GM23338 (cell line): ENCODE data around the gene C16orf86. TPM values are rescaled to one million over a fixed set of nuclear protein-coding genes. Genes with fewer than 3 reads are reported as not detected.

Experiments used
- ATAC-seq: fragments of 200-7000 bp; cut with Tn5 transposase; 3 replicates; pipeline ENCODE4 v1.9.1; 2020
- DNase-seq: peaks from one replicate; pipeline ENCODE4 v3.0.0-alpha.2; 2015; ENCODE audit warnings: low spot score
- H2AFZ ChIP-seq: fragments of 200-600 bp; sonication (generic); 2 replicates; pipeline ENCODE4 v1.8.0; 2016; ENCODE audit warnings: antibody characterized with exemption, mild to moderate bottlenecking, moderate library complexity
- H3F3A ChIP-seq: fragments of 200-600 bp; sonication (generic); replicated peaks from 2 replicates; pipeline ENCODE4 v1.8.0; 2017; ENCODE audit warnings: antibody characterized with exemption, mixed run types, low read depth
- H3K27ac ChIP-seq: fragments of 200-600 bp; sonication (generic); 2 replicates; pipeline ENCODE4 v1.6.1; 2016; ENCODE audit warnings: low read depth
- H3K27me3 ChIP-seq: fragments of 200-600 bp; sonication (generic); 2 replicates; pipeline ENCODE4 v1.8.0; 2016; ENCODE audit warnings: mild to moderate bottlenecking, mixed run types, moderate library complexity; ENCODE audit not compliant: insufficient read depth
- H3K36me3 ChIP-seq: fragments of 200-600 bp; sonication (generic); 2 replicates; pipeline ENCODE4 v1.8.0; 2016; ENCODE audit warnings: mild to moderate bottlenecking; ENCODE audit not compliant: insufficient read depth
- H3K4me1 ChIP-seq: fragments of 200-600 bp; sonication (generic); 2 replicates; pipeline ENCODE4 v1.8.0; 2016; ENCODE audit warnings: mild to moderate bottlenecking, moderate library complexity; ENCODE audit not compliant: insufficient read depth
- H3K4me2 ChIP-seq: fragments of 200-600 bp; sonication (generic); 2 replicates; pipeline ENCODE4 v1.7.1; 2017; ENCODE audit warnings: mixed run types
- H3K4me3 ChIP-seq: fragments of 200-600 bp; sonication (generic); 2 replicates; pipeline ENCODE4 v1.6.1; 2016; ENCODE audit warnings: mixed run types
- H3K79me2 ChIP-seq: fragments of 200-600 bp; sonication (generic); replicated peaks from 2 replicates; pipeline ENCODE4 v1.8.0; 2017; ENCODE audit warnings: mild to moderate bottlenecking; ENCODE audit not compliant: insufficient read depth
- H3K9me2 ChIP-seq: fragments of 200-600 bp; sonication (generic); 2 replicates; pipeline ENCODE4 v1.8.0; 2017; ENCODE audit not compliant: insufficient read depth
- H4K20me1 ChIP-seq: fragments of 200-600 bp; sonication (generic); replicated peaks from 2 replicates; pipeline ENCODE4 v1.8.0; 2017; ENCODE audit warnings: mild to moderate bottlenecking; ENCODE audit not compliant: insufficient read depth
- H3K27ac Mint-ChIP-seq: 2 replicates; pipeline ENCODE4 v1.8.0; 2020; ENCODE audit warnings: inconsistent platforms, mild to moderate bottlenecking, moderate library complexity, mixed read lengths
- H3K27me3 Mint-ChIP-seq: 3 replicates; pipeline ENCODE4 v1.8.0; 2022; ENCODE audit warnings: low read depth, mild to moderate bottlenecking, moderate library complexity, mixed read lengths, inconsistent platforms; ENCODE audit not compliant: insufficient read depth, poor library complexity
- H3K36me3 Mint-ChIP-seq: 3 replicates; pipeline ENCODE4 v1.8.0; 2021; ENCODE audit warnings: low read depth, mild to moderate bottlenecking, inconsistent platforms, moderate library complexity, mixed read lengths
- H3K4me1 Mint-ChIP-seq: 3 replicates; pipeline ENCODE4 v1.8.0; 2020; ENCODE audit warnings: mild to moderate bottlenecking, inconsistent platforms, mixed read lengths
- H3K4me3 Mint-ChIP-seq: 3 replicates; pipeline ENCODE4 v1.8.0; 2021; ENCODE audit warnings: moderate library complexity, mild to moderate bottlenecking, inconsistent platforms, mixed read lengths
- H3K9me3 Mint-ChIP-seq: 3 replicates; pipeline ENCODE4 v1.8.0; 2020; ENCODE audit warnings: moderate library complexity, mild to moderate bottlenecking, inconsistent platforms, mixed read lengths
- CTCF ChIP-seq, 2 experiments: fragments of 200-600 bp in 1 of 2; sonication (generic) in 1 of 2; conservative IDR thresholded peaks; 2 replicates each; pipeline versions ENCODE4 v1.5.1 to v1.6.1; 2016 to 2017; ENCODE audit warnings: antibody characterized with exemption in 2 of 2, low read depth in 2 of 2, mild to moderate bottlenecking in 2 of 2, moderate library complexity in 1 of 2
- EZH2 ChIP-seq: fragments of 200-600 bp; sonication (generic); IDR thresholded peaks from one replicate; pipeline ENCODE4 v1.8.0; 2017; ENCODE audit warnings: antibody characterized with exemption, mild to moderate bottlenecking, low read depth; ENCODE audit not compliant: unreplicated experiment
- EZH2phosphoT487 ChIP-seq: fragments of 200-600 bp; sonication (generic); IDR thresholded peaks from one replicate; pipeline ENCODE4 v1.8.1; 2018; ENCODE audit warnings: antibody characterized with exemption; ENCODE audit not compliant: unreplicated experiment
- JUNB ChIP-seq: IDR thresholded peaks from one replicate; pipeline ENCODE4 v1.6.1; 2016; ENCODE audit warnings: antibody characterized with exemption; ENCODE audit not compliant: unreplicated experiment
- NANOG ChIP-seq: IDR thresholded peaks from 2 replicates; pipeline ENCODE4 v1.6.1; 2016; ENCODE audit warnings: antibody characterized with exemption, borderline replicate concordance
- POLR2AphosphoS5 ChIP-seq: IDR thresholded peaks from 2 replicates; pipeline ENCODE4 v1.6.1; 2016; ENCODE audit warnings: antibody characterized with exemption, low read depth
- STAT1 ChIP-seq: IDR thresholded peaks from one replicate; pipeline ENCODE4 v1.6.1; 2016; ENCODE audit warnings: antibody characterized with exemption; ENCODE audit not compliant: unreplicated experiment
- ZNF331 ChIP-seq: fragments of 250-450 bp; sonication (Bioruptor Pico); IDR thresholded peaks from 2 replicates; pipeline ENCODE4 v1.5.0; 2020; ENCODE audit warnings: low read depth, mild to moderate bottlenecking, moderate library complexity
- polyA plus RNA-seq: library from polyadenylated mRNA; unstranded; fragments of >200 nt; fragmentation: Nextera tagmentation; extraction: Ambion mirVana; gene quantifications from 2 replicates; pipeline ENCODE4 v1.2.1, GENCODE V29; 2016
- total RNA-seq: library from RNA; depleted of rRNA; stranded (reverse); fragments of >200 nt; shearing (Covaris generic); gene quantifications from 2 replicates; pipeline ENCODE4 v1.2.3, GENCODE V29; 2014
- TF ChIP-seq, protein P1 (sequence below): IDR thresholded peaks from 2 replicates; pipeline ENCODE4 v1.6.1; 2016; ENCODE audit warnings: antibody characterized with exemption
- TF ChIP-seq, protein P2 (sequence below): IDR thresholded peaks from one replicate; pipeline ENCODE4 v1.6.1; 2018; ENCODE audit warnings: antibody characterized with exemption; ENCODE audit not compliant: unreplicated experiment

C16orf86 gene
- total and polyA plus RNA-seq, 2 experiments from 2014 or later: 0.87 to 1.1 TPM

DNA sequence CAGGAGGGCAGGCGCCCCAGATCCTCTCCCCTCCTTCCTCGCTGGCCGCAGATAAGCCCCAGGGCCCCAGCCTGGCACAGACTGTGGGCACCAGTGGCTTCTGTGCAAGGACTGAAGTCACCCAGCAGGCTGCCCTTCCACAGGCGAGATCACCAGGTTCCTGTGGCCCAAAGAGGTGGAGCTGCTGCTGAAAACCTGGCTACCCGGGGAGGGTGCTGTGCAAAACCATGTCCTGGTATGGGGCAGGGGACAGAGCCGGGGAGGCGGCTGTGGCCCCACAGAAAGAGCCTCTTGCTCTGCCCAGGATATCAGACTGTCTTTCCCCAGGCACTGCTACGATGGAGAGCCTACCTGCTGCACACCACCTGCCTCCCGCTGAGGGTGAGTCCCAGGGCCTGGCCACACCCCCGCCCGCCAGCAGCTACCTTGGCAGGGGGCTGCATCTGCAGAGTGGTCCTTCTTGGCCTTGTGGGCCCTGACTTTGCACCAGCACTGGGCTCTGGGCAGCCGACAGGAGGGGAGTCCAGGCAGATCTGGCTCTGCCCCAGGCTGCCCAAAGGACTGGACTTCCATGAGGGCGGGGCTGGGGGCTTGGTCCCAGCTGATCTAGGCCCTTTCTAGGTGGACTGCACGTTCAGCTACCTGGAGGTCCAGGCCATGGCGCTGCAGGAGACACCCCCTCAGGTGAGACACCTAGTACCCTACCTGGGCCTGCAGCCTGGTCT is 21.1 kb upstream of the C16orf86 start:
- DNase-seq (no peak), ATAC-seq (no peak)
- Mint-ChIP-seq H3K27ac (no peak overlapping the region), H3K4me1 (peaks cover 11% of the 10 kb centered on the region), H3K27me3 (peaks cover 61% of the 10 kb centered on the region), H3K36me3 (no peaks in the 10 kb centered on the region; the same call in 2 of the 3 replicates), H3K9me3 (no peaks in the 10 kb centered on the region), H3K4me3 (peak overlapping the region; percentile 63)
- no peaks in the 10 kb centered on the region for H3K36me3 ChIP-seq
- no peak for TF ChIP-seq CTCF (conservative IDR thresholded peaks at IDR 0.05; ENCODE audit: low read depth in 2 of 2)
- TF ChIP-seq POLR2AphosphoS5: no peak
- TF ChIP-seq, protein P1, sequence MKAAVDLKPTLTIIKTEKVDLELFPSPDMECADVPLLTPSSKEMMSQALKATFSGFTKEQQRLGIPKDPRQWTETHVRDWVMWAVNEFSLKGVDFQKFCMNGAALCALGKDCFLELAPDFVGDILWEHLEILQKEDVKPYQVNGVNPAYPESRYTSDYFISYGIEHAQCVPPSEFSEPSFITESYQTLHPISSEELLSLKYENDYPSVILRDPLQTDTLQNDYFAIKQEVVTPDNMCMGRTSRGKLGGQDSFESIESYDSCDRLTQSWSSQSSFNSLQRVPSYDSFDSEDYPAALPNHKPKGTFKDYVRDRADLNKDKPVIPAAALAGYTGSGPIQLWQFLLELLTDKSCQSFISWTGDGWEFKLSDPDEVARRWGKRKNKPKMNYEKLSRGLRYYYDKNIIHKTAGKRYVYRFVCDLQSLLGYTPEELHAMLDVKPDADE: no peak
- TF ChIP-seq, protein P2, sequence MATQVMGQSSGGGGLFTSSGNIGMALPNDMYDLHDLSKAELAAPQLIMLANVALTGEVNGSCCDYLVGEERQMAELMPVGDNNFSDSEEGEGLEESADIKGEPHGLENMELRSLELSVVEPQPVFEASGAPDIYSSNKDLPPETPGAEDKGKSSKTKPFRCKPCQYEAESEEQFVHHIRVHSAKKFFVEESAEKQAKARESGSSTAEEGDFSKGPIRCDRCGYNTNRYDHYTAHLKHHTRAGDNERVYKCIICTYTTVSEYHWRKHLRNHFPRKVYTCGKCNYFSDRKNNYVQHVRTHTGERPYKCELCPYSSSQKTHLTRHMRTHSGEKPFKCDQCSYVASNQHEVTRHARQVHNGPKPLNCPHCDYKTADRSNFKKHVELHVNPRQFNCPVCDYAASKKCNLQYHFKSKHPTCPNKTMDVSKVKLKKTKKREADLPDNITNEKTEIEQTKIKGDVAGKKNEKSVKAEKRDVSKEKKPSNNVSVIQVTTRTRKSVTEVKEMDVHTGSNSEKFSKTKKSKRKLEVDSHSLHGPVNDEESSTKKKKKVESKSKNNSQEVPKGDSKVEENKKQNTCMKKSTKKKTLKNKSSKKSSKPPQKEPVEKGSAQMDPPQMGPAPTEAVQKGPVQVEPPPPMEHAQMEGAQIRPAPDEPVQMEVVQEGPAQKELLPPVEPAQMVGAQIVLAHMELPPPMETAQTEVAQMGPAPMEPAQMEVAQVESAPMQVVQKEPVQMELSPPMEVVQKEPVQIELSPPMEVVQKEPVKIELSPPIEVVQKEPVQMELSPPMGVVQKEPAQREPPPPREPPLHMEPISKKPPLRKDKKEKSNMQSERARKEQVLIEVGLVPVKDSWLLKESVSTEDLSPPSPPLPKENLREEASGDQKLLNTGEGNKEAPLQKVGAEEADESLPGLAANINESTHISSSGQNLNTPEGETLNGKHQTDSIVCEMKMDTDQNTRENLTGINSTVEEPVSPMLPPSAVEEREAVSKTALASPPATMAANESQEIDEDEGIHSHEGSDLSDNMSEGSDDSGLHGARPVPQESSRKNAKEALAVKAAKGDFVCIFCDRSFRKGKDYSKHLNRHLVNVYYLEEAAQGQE: no peak
- no peak for TF ChIP-seq EZH2
- no peak for TF ChIP-seq EZH2phosphoT487
- no peaks in the 10 kb centered on the region; the same call in 1 of the 2 replicates for H4K20me1 ChIP-seq
- H3K27me3 ChIP-seq: peaks cover 58% of the 10 kb centered on the region
- peak overlapping the region; percentile 90 for H2AFZ ChIP-seq
- H3K9me2 ChIP-seq: no peaks in the 10 kb centered on the region
- H3K4me3 ChIP-seq: peak overlapping the region; percentile 58
- H3K27ac ChIP-seq: no peak overlapping the region
- H3F3A ChIP-seq: peaks cover 7% of the 10 kb centered on the region; the same call in 1 of the 2 replicates
- no peaks in the 10 kb centered on the region for H3K79me2 ChIP-seq
- peak overlapping the region; percentile 86 for H3K4me2 ChIP-seq
- no peaks in the 10 kb centered on the region; the same call in 1 of the 2 replicates for H3K4me1 ChIP-seq

DNA sequence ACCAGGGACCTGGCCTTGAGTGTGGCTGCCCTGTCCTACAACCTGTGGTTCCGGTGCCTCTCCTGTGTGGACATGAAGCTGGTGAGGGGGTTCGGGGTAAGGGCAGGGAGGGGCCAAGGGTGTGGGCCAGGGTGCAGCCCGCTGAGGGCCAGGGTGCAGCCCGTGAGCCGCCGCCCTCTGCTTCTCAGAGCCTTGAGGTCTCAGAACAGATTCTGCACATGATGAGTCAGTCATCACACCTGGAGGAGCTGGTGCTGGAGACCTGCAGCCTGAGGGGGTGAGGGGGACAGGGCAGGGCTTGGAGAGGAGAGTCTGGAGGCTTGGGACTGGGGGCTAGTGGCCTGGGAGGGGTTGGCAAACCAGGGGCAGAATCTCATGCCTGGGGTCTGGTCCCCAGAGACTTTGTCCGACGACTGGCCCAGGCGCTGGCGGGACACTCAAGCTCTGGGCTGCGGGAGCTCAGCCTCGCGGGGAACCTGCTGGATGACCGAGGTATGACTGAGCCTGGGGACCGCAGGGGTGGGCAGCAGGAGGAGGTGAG is 19.4 kb upstream of the C16orf86 start:
- Histone ChIP-seq H3K9me2 (no peaks in the 10 kb centered on the region), H4K20me1 (no peaks in the 10 kb centered on the region; the same call in 1 of the 2 replicates), H3K27me3 (peaks cover 71% of the 10 kb centered on the region), H3K79me2 (no peaks in the 10 kb centered on the region), H3K36me3 (no peaks in the 10 kb centered on the region), H3K4me2 (no peak overlapping the region), H3K4me1 (no peaks in the 10 kb centered on the region; the same call in 1 of the 2 replicates), H3K4me3 (no peak overlapping the region), H2AFZ (no peak overlapping the region), H3K27ac (no peak overlapping the region), H3F3A (peaks cover 7% of the 10 kb centered on the region; the same call in 1 of the 2 replicates)
- H3K27ac Mint-ChIP-seq: no peak overlapping the region
- H3K27me3 Mint-ChIP-seq: peaks cover 72% of the 10 kb centered on the region
- no peak overlapping the region for H3K4me3 Mint-ChIP-seq
- H3K36me3 Mint-ChIP-seq: peaks cover 4% of the 10 kb centered on the region; the same call in 1 of the 3 replicates
- no peaks in the 10 kb centered on the region for H3K9me3 Mint-ChIP-seq
- peaks cover 11% of the 10 kb centered on the region for H3K4me1 Mint-ChIP-seq
- TF ChIP-seq ZNF331 (CRISPR knock-in tag) (no peak), NANOG (no peak), STAT1 (no peak), JUNB (no peak), EZH2 (no peak)
- TF ChIP-seq, protein P1: no peak
- TF ChIP-seq, protein P2: no peak
- ATAC-seq (no peak), DNase-seq (peak; percentile 34)
